A549 treated with CORT108297 at 1 μM for 4 hours (cell line): ENCODE results near the gene MLANA. TPM values are rescaled to one million over a fixed set of nuclear protein-coding genes. Genes with fewer than 3 reads are reported as not detected.

Source experiments
- total RNA-seq: library from RNA; stranded (reverse); fragments of 200-300 nt; extraction: Qiagen RNA extraction; gene quantifications from 5 replicates; pipeline ENCODE4 v1.2.3, GENCODE V29; 2022

Gene MLANA, protein sequence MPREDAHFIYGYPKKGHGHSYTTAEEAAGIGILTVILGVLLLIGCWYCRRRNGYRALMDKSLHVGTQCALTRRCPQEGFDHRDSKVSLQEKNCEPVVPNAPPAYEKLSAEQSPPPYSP
- not detected in 5 replicates for total RNA-seq

DNA sequence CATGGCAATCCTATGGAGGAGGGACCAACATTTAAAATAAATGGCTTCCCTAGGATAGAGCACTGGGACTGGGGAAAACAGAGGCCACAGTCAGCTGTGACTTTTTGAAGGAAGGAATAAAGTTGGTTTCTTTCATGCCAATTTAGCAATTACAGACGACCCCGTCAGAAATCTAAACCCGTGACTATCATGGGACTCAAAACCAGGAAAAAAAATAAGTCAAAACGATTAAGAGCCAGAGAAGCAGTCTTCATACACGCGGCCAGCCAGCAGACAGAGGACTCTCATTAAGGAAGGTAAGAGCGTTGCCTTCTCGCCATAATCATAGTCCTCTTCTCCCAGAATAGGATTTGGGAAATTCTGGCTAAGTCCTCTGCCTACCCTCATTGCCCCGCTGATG lies at the start of gene MLANA:
Gene MLANA (plus strand): TSS at position 249 of the 400 bp plus-strand sequence. CDS start 1,586 bp downstream, outside the sequence.

Other genes starting within 250 kb of the MLANA start
- 19.2 to 21.2 TPM (median 20.0 TPM) in 5 replicates for gene ERMP1, start 57.8 kb upstream of the MLANA start, total RNA-seq
- gene RANBP6, start 124.7 kb downstream of the MLANA start, total RNA-seq: 12.4 to 16.9 TPM (median 14.6 TPM) in 5 replicates